HepG2 (cell line): ENCODE measurements around the gene MAN1B1. TPM values are rescaled to one million over a fixed set of nuclear protein-coding genes. Genes with fewer than 3 reads are reported as not detected.

Experiments used
- ATF7 ChIP-seq, 2 experiments: fragments of 450-650 bp in 1 of 2; sonication (generic) in 1 of 2; formaldehyde crosslinking in 1 of 2; IDR thresholded peaks; 2 replicates each; pipeline versions ENCODE4 v1.4.0 to v1.6.1; 2016 to 2020; ENCODE audit warnings: antibody characterized with exemption in 1 of 2, mild to moderate bottlenecking in 1 of 2, missing genetic modification reagents in 1 of 2
- CCDC6 ChIP-seq: sonication (generic); formaldehyde crosslinking; IDR thresholded peaks from 2 replicates; pipeline ENCODE4 v1.8.1; 2022; ENCODE audit warnings: mild to moderate bottlenecking, missing genetic modification reagents, moderate library complexity
- FOXJ3 ChIP-seq: sonication (generic); formaldehyde crosslinking; IDR thresholded peaks from 2 replicates; pipeline ENCODE4 v1.4.0; 2020; ENCODE audit warnings: missing genetic modification reagents, mild to moderate bottlenecking, borderline replicate concordance
- FOXO4 ChIP-seq: sonication (generic); formaldehyde crosslinking; conservative IDR thresholded peaks from 2 replicates; pipeline ENCODE4 v1.8.1; 2023; ENCODE audit warnings: missing genetic modification reagents
- KLF15 ChIP-seq: sonication (generic); formaldehyde crosslinking; IDR thresholded peaks from 2 replicates; pipeline ENCODE4 v1.8.1; 2023; ENCODE audit warnings: borderline replicate concordance, mild to moderate bottlenecking, inconsistent platforms, missing genetic modification reagents, mixed read lengths
- MEF2D ChIP-seq: sonication (generic); formaldehyde crosslinking; IDR thresholded peaks from 2 replicates; pipeline ENCODE4 v1.5.1; 2020; ENCODE audit warnings: mild to moderate bottlenecking, missing genetic modification reagents
- PBX2 ChIP-seq: IDR thresholded peaks from 2 replicates; pipeline ENCODE4 v1.6.1; 2016; ENCODE audit warnings: control low read depth
- PRPF4 ChIP-seq: fragments of 200-400 bp; formaldehyde crosslinking; IDR thresholded peaks from 2 replicates; pipeline ENCODE4 v1.6.1; 2016; ENCODE audit warnings: low read length, low read depth; ENCODE audit not compliant: poor library complexity, severe bottlenecking
- SIN3A ChIP-seq: IDR thresholded peaks from 2 replicates; pipeline ENCODE4 v1.6.1; 2011; ENCODE audit warnings: low read depth, mild to moderate bottlenecking, control low read depth, low read length, borderline replicate concordance
- SMARCE1 ChIP-seq: fragments of 450-650 bp; IDR thresholded peaks from 2 replicates; pipeline ENCODE4 v1.6.1; 2017; ENCODE audit warnings: borderline replicate concordance
- SP1 ChIP-seq, 2 experiments: fragments of 450-650 bp in 1 of 2; sonication (generic) in 1 of 2; formaldehyde crosslinking in 1 of 2; IDR thresholded peaks; 2 replicates each; pipeline versions ENCODE4 v1.4.0 to v1.6.1; 2016 to 2020; ENCODE audit warnings: missing genetic modification reagents in 1 of 2
- ZNF12 ChIP-seq: sonication (generic); formaldehyde crosslinking; IDR thresholded peaks from 2 replicates; pipeline ENCODE4 v1.5.0; 2020; ENCODE audit warnings: missing genetic modification reagents
- ZNF558 ChIP-seq: sonication (generic); formaldehyde crosslinking; IDR thresholded peaks from 2 replicates; pipeline ENCODE4 v1.9.0; 2022; ENCODE audit warnings: mild to moderate bottlenecking, missing genetic modification reagents, borderline replicate concordance
- ZNF674 ChIP-seq: sonication (generic); formaldehyde crosslinking; IDR thresholded peaks from 2 replicates; pipeline ENCODE4 v1.5.0; 2020; ENCODE audit warnings: low read depth, mild to moderate bottlenecking, missing genetic modification reagents
- ZNF713 ChIP-seq: sonication (generic); formaldehyde crosslinking; IDR thresholded peaks from 2 replicates; pipeline ENCODE4 v1.4.0; 2020; ENCODE audit warnings: mild to moderate bottlenecking, missing genetic modification reagents
- ZNF879 ChIP-seq: sonication (generic); formaldehyde crosslinking; IDR thresholded peaks from 2 replicates; pipeline ENCODE4 v1.8.1; 2023; ENCODE audit warnings: missing genetic modification reagents
- polyA plus RNA-seq, 8 experiments: library from polyadenylated mRNA; depleted of rRNA in 3 of 8; stranded (reverse) in 7 of 8; unstranded in 1 of 8; fragments of >200 nt; fragmentation: Illumina TruSeq in 4 of 8; extraction: Trizol in 4 of 8; gene quantifications; 2 replicates each; pipeline versions ENCODE4 v1.2.1 to v1.2.3, GENCODE V29; 2011 to 2016; ENCODE audit warnings: low read depth in 4 of 8, missing spikeins in 1 of 8, mixed read lengths in 1 of 8; ENCODE audit not compliant: insufficient read depth in 1 of 8
- total RNA-seq, 5 experiments: library from RNA; depleted of rRNA; stranded (reverse); fragments of >200 nt; fragmentation: Illumina TruSeq; extraction: Trizol; gene quantifications; 2 replicates each; pipeline ENCODE4 v1.2.3, GENCODE V29; 2016; ENCODE audit warnings: low read depth in 1 of 5
- TF ChIP-seq, protein P1 (sequence below): sonication (generic); formaldehyde crosslinking; IDR thresholded peaks from 2 replicates; pipeline ENCODE4 v1.9.0; 2021; ENCODE audit warnings: missing genetic modification reagents, mild to moderate bottlenecking, borderline replicate concordance
- TF ChIP-seq, protein P2 (sequence below): IDR thresholded peaks from 2 replicates; pipeline ENCODE4 v1.6.1; 2016; ENCODE audit warnings: low read depth, borderline replicate concordance
- TF ChIP-seq, protein P3 (sequence below): sonication (generic); formaldehyde crosslinking; conservative IDR thresholded peaks from 2 replicates; pipeline ENCODE4 v1.4.0; 2020; ENCODE audit warnings: missing genetic modification reagents
- TF ChIP-seq, protein P4 (sequence below): sonication (generic); formaldehyde crosslinking; IDR thresholded peaks from 2 replicates; pipeline ENCODE4 v1.8.0; 2022; ENCODE audit warnings: mild to moderate bottlenecking, missing genetic modification reagents, borderline replicate concordance

MAN1B1 gene
- total and polyA plus RNA-seq, 2 of the 13 experiments (the other 11 are each of a cell fraction or from before 2014, with no cell fraction given), result 48.9 to 59.5 TPM

- TF ChIP-seq, protein P1, sequence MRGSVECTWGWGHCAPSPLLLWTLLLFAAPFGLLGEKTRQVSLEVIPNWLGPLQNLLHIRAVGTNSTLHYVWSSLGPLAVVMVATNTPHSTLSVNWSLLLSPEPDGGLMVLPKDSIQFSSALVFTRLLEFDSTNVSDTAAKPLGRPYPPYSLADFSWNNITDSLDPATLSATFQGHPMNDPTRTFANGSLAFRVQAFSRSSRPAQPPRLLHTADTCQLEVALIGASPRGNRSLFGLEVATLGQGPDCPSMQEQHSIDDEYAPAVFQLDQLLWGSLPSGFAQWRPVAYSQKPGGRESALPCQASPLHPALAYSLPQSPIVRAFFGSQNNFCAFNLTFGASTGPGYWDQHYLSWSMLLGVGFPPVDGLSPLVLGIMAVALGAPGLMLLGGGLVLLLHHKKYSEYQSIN (CRISPR knock-in tag), result no peak
- TF ChIP-seq CCDC6 (CRISPR knock-in tag) (peak; percentile 66), ZNF12 (no peak), ATF7 (IDR thresholded peaks at IDR 0.05) (no peak), ATF7 (CRISPR knock-in tag; IDR thresholded peaks at IDR 0.05) (0 out of 2 replicates have a peak, but pooled peaks have one; percentile 39), PRPF4 (no peak), KLF15 (no peak), SIN3A (0 out of 2 replicates have a peak, but pooled peaks have one; percentile 67), SMARCE1 (no peak), FOXJ3 (no peak), MEF2D (CRISPR knock-in tag) (no peak; the same call in 1 of the 2 replicates), FOXO4 (CRISPR knock-in tag) (no peak), SP1 (IDR thresholded peaks at IDR 0.05) (no peak), SP1 (CRISPR knock-in tag; IDR thresholded peaks at IDR 0.05) (no peak), ZNF713 (CRISPR knock-in tag) (no peak), PBX2 (CRISPR knock-in tag) (no peak), ZNF558 (CRISPR knock-in tag) (no peak), ZNF674 (no peak), ZNF879 (CRISPR knock-in tag) (no peak)
- TF ChIP-seq, protein P2, sequence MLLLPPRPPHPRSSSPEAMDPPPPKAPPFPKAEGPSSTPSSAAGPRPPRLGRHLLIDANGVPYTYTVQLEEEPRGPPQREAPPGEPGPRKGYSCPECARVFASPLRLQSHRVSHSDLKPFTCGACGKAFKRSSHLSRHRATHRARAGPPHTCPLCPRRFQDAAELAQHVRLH (CRISPR knock-in tag), result no peak
- TF ChIP-seq, protein P3, sequence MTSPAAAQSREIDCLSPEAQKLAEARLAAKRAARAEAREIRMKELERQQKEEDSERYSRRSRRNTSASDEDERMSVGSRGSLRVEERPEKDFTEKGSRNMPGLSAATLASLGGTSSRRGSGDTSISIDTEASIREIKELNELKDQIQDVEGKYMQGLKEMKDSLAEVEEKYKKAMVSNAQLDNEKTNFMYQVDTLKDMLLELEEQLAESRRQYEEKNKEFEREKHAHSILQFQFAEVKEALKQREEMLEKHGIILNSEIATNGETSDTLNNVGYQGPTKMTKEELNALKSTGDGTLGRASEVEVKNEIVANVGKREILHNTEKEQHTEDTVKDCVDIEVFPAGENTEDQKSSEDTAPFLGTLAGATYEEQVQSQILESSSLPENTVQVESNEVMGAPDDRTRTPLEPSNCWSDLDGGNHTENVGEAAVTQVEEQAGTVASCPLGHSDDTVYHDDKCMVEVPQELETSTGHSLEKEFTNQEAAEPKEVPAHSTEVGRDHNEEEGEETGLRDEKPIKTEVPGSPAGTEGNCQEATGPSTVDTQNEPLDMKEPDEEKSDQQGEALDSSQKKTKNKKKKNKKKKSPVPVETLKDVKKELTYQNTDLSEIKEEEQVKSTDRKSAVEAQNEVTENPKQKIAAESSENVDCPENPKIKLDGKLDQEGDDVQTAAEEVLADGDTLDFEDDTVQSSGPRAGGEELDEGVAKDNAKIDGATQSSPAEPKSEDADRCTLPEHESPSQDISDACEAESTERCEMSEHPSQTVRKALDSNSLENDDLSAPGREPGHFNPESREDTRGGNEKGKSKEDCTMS (CRISPR knock-in tag), result no peak
- TF ChIP-seq, protein P4, sequence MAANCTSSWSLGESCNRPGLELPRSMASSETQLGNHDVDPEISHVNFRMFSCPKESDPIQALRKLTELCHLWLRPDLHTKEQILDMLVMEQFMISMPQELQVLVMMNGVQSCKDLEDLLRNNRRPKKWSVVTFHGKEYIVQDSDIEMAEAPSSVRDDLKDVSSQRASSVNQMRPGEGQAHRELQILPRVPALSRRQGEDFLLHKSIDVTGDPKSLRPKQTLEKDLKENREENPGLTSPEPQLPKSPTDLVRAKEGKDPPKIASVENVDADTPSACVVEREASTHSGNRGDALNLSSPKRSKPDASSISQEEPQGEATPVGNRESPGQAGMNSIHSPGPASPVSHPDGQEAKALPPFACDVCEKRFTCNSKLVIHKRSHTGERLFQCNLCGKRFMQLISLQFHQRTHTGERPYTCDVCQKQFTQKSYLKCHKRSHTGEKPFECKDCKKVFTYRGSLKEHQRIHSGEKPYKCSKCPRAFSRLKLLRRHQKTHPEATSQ (CRISPR knock-in tag), result no peak
Observed at GRCh38 chr9:137070201-137070905, 16.4 kb upstream of the MAN1B1 start, which contains the start of gene SAPCD2 (continued).
